Measurements from ENCODE around the gene PCSK6.
"Not testable (repeated sequence)": the region's sequence is repeated elsewhere in the genome, so short reads cannot be mapped to it uniquely, and the experiment has no call there.

Gene PCSK6

DNA sequence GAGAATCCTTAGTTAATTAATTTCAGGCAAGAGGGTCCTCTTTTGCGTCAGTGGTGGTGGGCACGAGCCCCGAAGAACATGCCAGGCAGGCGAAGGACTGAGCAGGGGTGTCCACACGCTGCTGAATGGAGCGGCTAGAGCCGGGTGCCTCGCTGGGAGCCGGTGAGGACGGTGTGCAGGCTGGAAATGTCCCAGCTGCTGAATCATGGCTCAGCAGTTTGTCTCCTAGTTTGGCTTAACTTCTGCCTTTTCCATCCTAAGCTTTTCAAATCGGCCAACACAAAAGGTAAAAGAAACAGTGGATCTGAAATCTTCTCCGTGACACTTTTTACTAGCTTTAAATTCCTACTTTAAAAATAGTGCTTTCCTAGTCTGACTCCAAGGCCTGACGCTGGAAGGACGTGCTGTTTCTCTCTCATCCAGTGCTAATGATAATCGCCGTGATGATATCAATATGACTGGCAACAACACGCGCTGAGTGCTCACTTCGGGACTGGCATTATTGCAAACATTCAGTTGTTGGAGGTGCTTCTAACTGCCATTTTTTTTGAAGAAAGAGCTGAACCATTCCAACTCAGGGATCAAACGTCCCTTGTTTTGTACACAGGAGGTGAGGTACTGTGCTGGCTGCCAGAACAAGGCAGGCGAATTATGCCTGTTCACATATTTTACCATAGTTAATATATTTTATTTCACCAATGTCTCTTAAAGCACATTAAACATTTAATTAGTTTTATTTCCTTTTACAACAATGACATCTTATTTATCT lies 19.8 kb downstream of the PCSK6 start:
- no peak for DNase-seq
- Histone ChIP-seq H3K36me3 (replicated peaks) (no peaks in the 10 kb centered on the region), H3K27ac (no peak overlapping the region), H3K4me3 (ENCODE audit: low read depth, low read length) (no peak overlapping the region), H3K27me3 (replicated peaks) (peaks cover 4% of the 10 kb centered on the region)
- TF ChIP-seq, protein P1, sequence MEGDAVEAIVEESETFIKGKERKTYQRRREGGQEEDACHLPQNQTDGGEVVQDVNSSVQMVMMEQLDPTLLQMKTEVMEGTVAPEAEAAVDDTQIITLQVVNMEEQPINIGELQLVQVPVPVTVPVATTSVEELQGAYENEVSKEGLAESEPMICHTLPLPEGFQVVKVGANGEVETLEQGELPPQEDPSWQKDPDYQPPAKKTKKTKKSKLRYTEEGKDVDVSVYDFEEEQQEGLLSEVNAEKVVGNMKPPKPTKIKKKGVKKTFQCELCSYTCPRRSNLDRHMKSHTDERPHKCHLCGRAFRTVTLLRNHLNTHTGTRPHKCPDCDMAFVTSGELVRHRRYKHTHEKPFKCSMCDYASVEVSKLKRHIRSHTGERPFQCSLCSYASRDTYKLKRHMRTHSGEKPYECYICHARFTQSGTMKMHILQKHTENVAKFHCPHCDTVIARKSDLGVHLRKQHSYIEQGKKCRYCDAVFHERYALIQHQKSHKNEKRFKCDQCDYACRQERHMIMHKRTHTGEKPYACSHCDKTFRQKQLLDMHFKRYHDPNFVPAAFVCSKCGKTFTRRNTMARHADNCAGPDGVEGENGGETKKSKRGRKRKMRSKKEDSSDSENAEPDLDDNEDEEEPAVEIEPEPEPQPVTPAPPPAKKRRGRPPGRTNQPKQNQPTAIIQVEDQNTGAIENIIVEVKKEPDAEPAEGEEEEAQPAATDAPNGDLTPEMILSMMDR (IDR thresholded peaks at IDR 0.05; ENCODE audit: low read depth, low read length, missing control alignments): no peak
- in situ Hi-C loops (cut with HindIII; ENCODE audit: low pct_ligation_motif_present, low sequenced_read_pairs): no loop called here

DNA sequence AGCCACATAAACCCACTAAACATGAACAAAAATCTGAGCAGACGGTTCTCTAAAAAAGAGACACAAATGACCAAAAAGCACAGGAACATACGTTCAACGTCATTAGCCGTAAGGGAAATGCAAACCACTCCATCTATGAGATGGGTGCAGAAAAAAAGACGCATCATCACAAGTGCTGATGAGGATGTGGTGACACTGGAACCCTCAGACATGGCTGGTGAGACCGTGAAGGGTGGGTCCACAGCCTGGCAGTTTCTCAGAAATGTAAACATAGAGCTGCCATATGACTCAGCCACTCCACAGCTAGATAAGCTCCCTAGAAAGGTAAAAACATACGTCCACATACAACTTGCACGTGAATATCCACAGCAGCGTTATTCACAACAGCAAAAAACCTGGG lies 23.3 kb downstream of the PCSK6 start:
- in situ Hi-C loops (cut with HindIII; ENCODE audit: low pct_ligation_motif_present, low sequenced_read_pairs): no loop called here
- Histone ChIP-seq H3K4me3 (ENCODE audit: low read depth, low read length) (no peak overlapping the region), H3K27ac (no peak overlapping the region), H3K36me3 (replicated peaks) (no peaks in the 10 kb centered on the region), H3K27me3 (replicated peaks) (peaks cover 4% of the 10 kb centered on the region)
- TF ChIP-seq, protein P1 (IDR thresholded peaks at IDR 0.05; ENCODE audit: low read depth, low read length, missing control alignments): no peak
- DNase-seq: no peak

DNA sequence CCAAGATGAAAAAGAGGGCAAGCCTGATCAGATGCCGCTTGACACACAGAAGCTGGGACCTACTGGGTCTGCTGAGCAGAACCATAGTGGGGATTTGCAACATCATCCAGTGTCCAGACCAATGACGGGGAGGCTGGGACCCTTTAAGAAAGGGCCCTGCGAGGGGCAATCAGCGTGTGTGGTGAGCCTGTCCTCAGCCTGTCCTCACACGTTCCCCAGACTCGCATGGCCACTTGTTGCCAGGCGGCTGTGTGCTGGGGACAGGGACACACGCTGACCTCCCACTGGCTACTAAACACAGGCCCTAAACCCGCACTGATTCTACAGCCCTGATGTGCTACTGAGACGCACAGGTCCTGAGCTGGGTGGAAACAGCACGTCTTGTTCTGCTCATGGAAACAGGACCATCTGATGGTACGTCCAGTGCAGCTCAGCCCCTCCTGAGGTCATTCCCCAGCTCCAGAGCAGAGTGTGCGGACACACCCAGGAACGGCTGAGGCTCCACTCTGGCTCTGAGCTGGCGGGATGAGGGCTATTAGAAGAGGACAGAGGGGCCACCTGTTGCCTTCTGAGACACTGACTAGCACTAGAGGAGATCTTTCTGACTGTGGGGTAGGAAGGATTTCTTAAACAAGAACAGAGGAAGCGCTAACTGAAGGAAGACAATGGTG lies 24.4 kb downstream of the PCSK6 start:
- TF ChIP-seq, protein P1 (IDR thresholded peaks at IDR 0.05; ENCODE audit: low read depth, low read length, missing control alignments): no peak
- DNase-seq: no peak
- Histone ChIP-seq H3K36me3 (replicated peaks) (no peaks in the 10 kb centered on the region), H3K27me3 (replicated peaks) (peaks cover 2% of the 10 kb centered on the region), H3K4me3 (ENCODE audit: low read depth, low read length) (no peak overlapping the region), H3K27ac (no peak overlapping the region)
- in situ Hi-C loops (cut with HindIII; ENCODE audit: low pct_ligation_motif_present, low sequenced_read_pairs): no loop called here

DNA sequence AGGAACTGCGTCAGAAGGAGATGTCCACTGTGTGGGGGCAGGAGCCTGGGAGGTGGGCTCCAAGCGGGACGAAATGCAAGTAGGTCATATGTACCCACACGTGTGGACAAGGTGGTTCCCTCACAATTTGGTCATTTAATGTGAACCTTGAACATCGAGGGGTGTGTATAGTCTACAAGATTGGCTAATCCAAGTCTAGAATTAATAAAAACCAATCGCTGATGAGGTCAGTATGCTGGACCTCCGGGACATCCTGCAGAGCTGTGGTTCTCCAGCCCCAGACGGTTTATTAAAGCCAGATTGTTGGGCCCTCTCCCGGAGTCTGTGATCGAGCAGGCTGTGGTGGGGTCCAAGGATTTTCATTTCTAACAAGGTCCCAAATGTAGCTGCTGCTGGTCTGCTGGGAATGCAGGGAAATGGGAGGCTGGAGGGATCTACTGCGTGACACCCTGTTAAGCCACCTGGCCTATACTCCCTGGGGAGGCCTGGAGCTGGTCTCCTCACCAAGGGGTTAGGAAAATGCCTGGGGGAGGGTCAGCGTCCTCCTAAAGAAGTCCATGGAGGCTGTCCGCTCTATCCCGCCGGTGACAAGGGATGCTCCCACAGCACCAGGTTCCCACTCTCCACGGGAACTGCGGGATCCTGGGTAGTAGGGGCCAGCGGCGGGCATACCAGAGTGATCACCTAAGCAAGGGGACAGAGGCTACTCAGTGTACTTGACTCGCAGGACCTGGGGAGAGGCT lies 25.1 kb downstream of the PCSK6 start:
- Histone ChIP-seq H3K27ac (no peak overlapping the region), H3K27me3 (replicated peaks) (peaks cover 2% of the 10 kb centered on the region), H3K36me3 (replicated peaks) (no peaks in the 10 kb centered on the region), H3K4me3 (ENCODE audit: low read depth, low read length) (no peak overlapping the region)
- in situ Hi-C loops (cut with HindIII; ENCODE audit: low pct_ligation_motif_present, low sequenced_read_pairs): no loop called here
- DNase-seq: no peak
- TF ChIP-seq, protein P1 (IDR thresholded peaks at IDR 0.05; ENCODE audit: low read depth, low read length, missing control alignments): no peak

DNA sequence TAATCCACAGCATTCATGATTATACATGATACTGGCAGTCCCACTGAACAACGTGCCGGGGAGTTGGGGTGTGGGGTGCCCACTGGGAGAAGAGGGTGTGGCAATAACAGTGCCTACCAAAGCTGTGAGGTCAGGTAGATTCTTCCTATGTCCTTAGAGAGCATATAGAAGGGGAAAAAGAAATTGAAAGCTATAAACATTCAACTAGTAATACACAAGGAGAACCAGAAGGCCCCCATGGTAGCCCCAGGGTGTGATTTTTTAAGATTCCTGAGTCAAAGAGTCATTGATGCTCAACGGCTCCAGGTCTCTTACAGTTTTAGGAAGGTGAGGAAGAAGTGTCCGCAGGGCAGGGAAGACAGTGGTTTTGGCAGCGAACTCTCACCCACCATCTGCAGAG lies 25.8 kb downstream of the PCSK6 start:
- H3K27ac ChIP-seq; H3K36me3 ChIP-seq (replicated peaks); H3K27me3 ChIP-seq (replicated peaks); H3K4me3 ChIP-seq (ENCODE audit: low read depth, low read length); in situ Hi-C loops (cut with HindIII; ENCODE audit: low pct_ligation_motif_present, low sequenced_read_pairs); DNase-seq: not testable (repeated sequence)

DNA sequence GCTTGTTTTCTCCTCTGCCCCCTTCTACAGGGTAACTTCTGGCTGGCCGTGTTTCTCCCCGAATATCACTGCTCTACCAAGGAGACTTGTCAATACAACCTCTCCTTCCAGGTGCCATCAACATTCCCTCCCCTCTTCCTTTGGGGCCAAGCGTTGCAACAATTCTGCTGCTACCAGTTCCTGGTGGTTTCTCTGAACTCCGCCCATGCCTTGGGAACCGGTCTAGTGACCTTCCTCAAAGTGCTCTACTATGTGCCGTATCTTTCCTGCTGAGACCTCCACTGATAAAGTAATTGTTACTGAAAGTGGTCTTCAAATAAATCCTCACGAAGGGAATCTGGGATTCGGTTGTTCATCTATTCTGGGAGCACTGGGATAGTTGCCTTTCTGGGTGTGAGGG lies 26.2 kb downstream of the PCSK6 start:
- no peaks in the 10 kb centered on the region for H3K36me3 ChIP-seq (replicated peaks)
- TF ChIP-seq, protein P1 (IDR thresholded peaks at IDR 0.05; ENCODE audit: low read depth, low read length, missing control alignments): no peak
- no peaks in the 10 kb centered on the region for H3K27me3 ChIP-seq (replicated peaks)
- no peak overlapping the region for H3K27ac ChIP-seq
- DNase-seq: no peak
- no peak overlapping the region for H3K4me3 ChIP-seq (ENCODE audit: low read depth, low read length)
- in situ Hi-C loops (cut with HindIII; ENCODE audit: low pct_ligation_motif_present, low sequenced_read_pairs): no loop called here

All from brain microvascular endothelial cell (primary cell).